Activated CD4-positive, alpha-beta T cell treated with anti-CD3 and anti-CD28 coated beads, Interleukin-2, Interleukin-6, amounts not matched to agents 100 ng/mL and 50 ng/mL, durations not matched to agents 16 hours and 8 hours (primary cell): ENCODE results near the gene PDLIM4.

ENCODE experiments used
- DNase-seq: peaks from one replicate; pipeline ENCODE4 v3.0.0-alpha.2; 2020

Gene PDLIM4

DNA sequence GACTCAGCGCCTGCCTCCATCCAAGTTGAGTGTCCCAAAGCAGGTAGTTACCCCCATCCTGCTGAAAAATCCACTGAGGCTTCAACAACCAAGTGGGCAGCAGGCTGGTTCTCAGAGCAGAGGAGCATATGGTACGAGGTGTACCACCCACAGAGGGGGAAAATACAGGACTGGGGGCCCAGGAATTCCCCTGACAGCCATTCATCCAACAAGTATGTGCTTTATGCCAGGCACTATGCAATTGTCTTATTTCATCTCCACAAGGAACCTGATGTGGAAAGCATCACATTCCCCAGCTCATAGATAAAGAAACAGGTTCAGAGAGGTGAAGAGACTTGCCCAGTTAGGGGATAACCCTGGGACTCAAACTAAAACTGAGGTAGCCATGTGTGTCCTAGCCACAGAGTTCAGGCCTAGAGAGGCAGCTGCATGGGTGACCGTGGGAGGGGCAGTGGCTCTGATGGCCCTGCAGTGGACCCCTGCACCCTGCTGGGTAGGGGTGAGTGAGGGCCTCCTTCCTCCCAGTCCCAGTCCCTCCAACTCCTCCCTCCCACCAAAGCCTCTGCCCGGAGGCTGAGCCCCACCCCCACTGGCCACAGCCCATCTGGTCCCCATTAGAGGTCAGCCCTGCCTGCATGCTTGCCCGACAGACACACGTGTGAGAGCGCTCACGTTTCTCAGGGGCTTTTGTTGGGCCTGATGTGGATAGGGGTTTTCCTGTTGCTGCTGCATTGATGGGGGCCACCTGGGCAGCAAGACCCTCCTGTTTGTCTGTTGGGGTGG is 11.5 kb downstream of the PDLIM4 start:
- no peak for DNase-seq

DNA sequence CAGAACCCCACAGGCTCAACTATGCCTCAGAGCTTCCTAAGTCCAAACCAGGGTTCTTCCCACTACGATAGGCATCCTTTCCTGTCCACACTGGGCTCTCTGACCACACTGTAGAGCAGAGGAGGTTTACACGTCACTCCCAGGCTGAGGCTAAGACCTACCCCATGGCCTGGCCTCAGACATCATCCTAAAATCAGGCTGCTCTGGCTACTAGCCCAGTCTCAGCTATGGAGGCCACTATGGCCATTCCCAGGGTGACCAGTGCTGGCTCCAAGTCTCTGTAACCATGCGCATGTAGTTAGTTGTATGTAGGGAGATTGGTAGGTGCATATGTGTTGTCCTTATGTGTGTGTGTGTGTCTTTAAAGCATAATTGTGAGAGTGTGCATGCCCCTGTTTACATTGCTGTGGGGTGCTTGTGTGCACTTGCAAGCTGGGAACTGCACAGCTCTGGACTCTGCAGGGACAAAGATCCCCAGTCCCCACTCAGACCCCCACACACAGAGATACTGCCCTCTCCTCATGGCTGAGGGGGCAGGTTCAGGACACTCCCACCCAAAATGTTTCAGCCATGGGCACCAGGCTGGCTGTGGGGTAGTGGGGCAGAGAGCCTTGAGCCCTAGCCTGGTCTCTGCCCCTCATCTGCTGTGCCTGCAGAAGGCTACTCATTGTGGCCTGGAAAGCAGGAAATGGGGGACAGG is 12.3 kb downstream of the PDLIM4 start:
- DNase-seq: no peak

DNA sequence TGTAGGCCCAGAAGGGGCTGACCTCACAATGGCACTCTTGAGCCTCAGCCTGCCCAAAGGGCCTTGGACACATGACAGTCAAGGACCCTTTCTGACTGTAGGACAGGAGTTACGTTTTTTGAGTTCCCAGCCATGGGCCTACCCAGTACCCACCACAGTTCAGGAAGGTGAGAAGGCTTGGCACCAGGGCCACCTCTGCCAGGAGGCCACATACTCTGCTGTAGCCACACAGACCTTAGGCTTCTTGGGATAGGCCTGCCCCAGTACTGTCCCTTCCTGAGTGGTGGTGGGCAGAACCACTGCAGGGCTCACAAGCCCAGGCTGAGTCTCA is 12.8 kb downstream of the PDLIM4 start:
- no peak for DNase-seq

DNA sequence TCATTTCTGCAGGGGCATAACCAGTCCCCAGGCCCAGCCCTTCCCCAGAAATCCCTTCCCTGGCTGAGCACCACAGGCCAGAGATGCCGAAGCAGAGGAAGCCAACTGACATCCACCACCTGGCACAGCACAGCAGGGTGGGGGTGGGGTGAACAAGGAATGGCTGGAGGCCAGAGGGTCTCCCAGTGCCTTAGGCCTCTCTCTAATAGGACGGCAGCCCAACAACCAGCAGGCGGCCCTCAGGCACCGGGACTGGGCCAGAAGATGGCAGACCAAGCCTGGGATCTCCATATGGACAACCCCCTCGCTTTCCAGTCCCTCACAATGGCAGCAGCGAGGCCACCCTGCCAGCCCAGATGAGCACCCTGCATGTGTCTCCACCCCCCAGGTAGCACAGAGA is 13.2 kb downstream of the PDLIM4 start:
- no peak for DNase-seq

DNA sequence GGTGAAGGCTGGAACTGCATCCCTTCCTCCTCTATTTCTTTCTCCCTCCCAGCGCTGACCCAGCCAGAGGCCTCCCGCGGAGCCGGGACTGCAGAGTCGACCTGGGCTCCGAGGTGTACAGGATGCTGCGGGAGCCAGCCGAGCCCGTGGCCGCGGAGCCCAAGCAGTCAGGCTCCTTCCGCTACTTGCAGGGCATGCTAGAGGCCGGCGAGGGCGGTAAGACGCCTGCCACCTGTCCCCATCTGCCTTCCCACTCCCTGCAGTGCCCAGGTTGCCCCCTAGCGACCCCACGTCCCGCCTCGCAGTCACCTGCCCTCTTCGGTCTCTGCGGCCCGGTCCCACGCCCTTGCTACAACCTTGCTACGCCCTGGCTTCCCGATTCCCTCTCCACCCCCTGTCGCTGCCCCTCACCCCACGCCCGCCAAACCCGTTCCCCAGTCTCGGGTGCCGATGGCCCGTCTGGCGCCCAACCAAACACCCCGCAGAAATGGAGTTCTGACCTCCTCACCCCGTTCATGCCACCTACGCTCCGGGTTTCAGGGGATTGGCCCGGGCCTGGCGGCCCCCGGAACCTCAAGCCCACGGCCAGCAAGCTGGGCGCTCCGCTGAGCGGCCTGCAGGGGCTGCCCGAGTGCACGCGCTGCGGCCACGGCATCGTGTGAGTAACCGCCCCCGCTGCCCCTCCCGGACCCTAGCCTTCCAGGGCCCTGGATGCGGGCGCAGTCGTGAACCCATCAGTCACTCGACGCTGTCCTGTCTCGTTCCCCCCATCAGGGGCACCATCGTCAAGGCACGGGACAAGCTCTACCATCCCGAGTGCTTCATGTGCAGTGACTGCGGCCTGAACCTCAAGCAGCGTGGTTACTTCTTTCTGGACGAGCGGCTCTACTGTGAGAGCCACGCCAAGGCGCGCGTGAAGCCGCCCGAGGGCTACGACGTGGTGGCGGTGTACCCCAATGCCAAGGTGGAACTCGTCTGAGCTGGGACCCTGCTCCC is 14.1 kb downstream of the PDLIM4 start:
- DNase-seq: peak; percentile 15

DNA sequence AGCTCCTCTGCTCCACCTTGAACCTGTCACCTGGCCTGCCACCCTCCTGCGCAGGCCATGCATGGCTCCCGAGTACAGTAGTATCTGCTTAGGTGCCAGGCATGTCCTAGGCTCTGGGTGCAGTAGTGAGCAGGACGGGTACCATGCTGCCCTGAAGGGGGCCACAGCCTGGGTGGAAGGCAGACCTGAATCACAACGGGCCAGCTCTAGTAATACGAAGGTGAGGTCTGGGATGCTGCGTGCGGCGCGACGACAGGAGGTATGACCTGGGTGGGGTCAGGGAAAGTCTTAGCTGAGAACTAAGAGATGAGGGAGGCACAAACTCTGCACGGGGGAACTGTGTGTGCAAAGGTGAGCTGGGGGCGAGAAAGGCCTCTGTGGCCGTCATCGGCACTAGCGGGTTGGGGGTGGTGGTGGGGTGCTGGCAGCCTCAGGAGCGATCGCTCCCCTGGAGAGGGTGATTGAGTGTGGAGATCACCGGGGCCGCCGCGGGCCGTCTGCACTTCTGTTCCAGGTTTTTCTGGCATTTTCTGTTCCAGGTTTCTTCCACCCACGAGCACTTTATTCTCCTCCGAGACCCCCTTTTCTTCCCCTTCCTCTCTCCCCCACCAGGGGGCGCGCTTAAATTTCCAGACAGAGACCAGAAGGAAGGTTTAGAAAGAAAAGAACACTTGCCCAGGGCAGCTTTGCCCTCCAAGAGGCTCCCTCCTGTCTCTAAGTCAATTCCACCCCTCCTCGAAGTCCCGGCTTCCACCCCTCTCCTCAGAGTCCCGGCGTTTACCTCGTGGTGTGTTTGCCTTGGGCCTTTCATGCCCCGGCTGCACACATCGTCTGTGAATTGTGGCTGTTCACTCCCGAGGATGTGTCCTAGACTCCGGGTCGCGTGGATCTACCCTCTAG is 15.1 kb downstream of the PDLIM4 start:
- DNase-seq: peak; percentile 76

DNA sequence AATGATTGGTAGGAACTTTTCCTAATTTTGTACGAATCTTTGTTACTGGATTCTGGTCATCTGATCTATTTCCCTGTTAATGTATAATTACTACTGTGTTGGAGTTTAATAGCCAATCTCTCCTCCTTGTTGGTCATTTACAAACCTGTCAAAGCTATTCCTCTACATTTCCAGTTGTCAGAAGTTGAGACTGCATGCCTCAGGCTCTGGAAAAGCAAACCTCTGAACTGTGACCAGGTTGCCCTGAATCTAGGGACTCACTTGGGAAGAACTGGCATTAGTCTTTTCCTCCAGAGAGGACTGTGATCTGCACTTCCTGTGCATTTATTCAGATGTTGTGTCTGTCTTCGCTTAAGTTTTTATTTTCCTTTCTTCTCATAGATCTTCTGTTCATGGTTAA is 16.1 kb downstream of the PDLIM4 start:
- DNase-seq: no peak

DNA sequence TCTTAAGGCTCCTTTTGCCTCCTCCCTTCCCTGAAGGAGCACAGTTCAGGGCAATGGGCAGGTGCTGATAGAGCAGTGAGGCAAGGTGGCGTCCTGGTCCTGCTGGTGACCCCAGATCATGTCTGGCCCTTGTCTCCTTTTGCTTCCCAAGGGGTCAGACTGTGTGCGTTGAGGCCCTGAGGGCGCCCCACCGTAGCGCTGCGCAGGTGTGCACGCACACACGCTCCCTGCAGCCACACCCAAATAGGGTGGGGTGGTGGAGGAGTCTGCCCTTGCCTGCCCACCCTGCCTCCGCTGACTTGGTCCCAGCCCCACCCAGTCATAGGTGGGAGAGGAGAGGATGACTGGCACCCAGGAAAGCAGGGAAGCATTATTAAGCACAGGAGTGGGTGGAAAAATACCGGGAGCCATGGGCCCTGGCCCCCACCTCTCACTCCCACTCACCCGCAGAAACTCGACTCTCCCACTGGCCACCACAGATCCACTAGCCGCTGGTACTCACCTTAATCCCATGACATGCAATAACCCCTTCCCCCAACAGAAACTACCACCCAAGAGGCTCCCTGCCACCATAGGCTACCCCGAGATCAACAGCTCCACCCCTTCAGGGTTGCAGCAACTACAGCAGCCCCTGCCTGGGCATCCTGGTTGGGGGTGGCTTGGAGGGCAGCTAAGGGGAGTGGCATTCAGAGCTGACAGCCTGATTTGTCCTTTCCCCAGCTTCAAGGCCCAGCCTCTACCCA is 16.7 kb downstream of the PDLIM4 start:
- DNase-seq: no peak

DNA sequence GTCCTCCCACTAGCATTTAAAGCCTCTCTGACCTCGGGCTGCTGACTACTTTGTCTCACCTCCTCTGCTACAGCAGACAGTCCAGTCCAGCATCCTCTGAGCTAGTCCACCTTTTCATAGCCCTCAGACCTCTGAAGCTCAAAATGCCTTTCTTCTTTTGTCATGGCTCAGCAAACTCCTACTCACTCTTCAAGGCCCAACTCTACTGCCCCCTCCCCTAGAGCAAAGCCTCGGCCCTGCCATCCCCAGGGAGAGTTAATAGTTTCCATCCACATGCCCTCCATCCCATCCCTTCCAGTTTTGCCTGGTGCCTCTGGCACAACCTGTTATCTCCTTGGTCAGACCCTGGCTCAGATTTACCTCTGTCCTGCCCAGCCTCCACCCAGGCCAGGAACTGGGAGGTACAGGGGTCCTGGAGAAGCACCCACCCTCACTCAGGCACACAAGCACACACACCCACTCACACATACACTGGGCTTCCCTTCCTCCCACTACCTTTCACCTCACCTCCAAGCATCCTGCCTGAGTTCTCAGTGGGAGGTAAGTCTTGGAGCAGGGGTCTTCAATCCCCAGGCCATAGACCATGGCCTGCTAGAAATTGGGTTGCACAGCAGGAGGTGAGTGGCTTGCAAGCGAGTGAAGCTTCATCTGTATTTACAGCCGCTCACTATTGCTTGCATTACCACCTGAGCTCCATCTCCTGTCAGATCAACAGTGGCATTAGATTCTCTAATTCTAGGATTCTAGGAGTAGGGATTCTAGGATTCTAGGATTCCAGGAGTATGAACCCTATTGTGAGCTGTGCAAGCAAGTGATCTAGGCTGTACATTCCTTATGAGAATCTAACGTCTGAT is 18.1 kb downstream of the PDLIM4 start:
- DNase-seq: no peak

DNA sequence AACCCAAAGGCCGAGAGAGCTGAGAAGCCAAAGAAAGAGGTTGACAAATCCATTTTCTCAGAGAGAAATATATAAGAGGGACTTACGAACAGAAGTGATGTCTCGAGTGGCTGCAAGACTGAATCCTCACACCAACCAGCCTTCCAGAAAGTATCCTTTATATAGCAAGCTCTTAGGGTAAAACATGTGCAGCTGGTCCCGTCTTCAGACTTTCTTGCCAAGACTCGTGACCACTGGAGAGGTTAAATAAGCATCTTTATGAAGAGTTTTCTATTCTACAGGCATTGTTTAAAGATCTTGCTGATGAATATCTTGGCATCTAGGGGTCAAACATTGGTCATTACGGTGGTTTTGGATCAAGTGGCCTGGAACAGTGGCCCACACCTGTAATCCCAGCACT is 19.8 kb downstream of the PDLIM4 start:
- DNase-seq: no peak

DNA sequence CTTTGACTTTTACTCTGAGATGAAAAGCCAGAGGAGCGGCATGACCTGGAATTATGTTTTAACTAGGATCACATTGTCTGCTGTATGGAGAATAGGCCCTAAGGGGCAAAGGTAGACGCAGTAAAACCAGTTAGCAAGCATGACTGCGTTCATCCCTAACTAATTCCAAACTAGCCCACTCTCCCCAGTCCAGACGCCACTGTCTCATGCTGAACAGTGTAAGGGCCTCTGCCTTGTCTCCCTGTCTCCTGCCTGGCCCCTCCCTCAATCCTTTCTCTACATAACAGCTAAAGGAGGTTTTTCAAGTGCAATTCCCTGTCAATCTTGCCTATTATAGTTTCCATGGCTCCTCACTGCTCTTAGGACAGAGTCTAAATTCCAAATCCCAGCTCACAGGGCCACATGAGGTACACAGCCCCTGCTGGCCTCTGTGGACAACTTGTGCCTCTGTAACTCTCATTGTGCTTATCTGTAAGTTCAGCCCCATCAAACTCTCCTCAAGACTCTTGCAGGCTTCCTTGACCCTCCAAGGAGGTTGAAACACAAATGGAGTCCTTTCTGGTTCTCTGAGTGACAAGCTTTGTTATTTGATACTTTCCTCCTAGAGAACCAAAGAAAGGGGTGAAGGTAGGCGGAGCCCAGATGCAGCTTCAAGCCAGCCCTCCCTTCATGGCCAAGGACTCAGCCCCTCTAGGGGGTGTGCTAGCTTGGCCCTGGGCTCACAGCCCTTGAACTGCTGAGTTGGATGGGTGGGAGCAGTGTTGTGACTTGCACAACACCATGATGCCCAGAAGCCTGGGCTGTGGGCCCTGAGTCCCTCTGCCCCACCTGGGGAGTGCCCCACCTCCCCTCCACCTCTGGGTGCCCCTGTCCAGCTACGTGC is 20.7 kb downstream of the PDLIM4 start:
- DNase-seq: no peak

DNA sequence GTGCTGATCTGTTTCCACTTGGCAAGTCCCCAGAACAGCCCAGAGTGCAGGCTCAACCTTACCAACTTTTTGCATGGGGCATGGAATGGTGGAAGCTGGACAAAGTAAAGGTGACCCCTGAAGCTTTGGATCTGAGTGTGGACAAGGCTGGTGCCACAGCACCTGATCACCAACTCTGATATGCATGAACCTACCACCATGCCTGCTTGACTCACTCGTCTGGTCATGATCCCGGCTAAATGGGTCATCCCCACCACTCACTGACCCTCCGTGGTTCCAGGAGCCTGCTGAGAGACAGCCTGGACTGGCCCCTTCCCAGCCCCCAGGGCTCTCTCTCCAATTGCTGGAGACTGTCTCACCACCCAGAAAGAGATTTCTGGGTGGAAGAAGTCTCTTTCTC is 22.3 kb downstream of the PDLIM4 start:
- DNase-seq: no peak

DNA sequence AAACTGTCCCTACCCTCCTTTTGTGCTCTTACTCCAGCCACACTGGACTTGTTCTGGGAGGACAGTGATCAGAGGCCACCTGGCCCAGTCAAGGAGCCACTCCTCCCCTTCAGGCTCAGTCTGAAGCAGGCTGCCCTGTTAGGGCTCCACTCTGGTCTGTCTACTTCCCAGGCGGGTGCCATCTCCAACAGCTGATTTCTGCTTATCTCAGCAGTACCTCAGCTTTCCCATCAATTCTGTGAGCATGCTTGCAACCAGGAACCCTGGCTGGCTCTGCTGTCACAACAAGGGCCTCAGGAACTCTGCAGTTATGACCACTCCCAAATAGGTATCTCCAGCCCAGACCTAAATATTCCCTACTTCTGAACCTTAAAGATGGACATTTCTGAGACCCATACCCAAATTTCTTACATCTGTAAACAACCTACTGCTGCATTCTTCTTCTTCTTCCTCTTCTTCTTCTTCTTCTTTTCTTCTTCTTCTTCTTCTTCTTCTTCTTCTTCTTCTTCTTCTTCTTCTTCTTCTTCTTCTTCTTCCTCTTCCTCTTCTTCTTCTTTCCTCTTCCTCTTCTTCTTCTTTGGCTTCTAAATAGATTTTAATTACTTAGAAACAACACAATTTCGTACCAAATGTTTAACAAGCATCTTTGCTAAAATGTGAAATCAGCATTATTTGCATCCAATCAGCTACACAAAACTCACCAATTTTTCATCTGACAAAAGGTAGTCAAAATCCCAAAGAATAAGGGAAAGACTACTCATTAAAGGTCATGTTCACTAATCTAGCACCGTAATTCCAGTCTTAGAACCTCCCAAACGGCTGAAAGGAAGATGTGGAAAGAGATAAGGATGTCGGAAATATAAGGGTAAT is 23.1 kb downstream of the PDLIM4 start:
- DNase-seq: no peak

DNA sequence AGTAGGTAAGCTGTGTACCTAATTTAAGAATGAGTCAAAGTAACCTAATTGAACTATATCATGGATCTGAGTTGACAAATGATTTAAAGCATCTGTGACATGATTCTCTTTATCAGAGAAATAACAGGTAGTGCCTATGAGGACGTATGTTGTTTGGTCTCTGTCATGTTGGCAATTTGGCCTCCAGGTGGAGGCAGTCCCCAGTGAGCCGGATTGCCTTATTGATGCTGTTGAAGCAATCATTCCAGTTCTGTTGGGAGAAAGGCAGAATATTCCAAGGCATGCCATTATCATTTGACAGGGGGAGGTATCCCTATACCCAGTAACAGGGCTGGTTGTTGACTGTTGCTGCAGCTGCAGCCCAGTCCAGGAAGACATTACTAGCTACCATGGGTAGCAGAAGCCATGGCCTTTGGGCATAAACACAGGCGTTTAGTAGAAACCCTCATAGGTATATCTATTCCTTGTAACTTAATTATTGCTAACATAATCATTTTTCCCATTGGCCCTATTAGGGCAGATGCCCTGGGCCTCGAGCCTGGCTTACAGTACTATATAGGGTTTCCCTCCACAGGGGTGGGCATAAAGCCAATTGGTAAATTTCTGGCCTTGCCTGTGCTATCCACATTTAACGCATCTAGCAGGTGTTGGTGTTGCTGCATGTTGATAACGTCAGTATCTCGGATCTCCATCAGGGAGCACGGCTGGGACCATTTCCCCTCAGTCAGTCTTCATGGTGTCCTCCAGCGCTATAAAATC is 24.5 kb downstream of the PDLIM4 start:
- DNase-seq: no peak

DNA sequence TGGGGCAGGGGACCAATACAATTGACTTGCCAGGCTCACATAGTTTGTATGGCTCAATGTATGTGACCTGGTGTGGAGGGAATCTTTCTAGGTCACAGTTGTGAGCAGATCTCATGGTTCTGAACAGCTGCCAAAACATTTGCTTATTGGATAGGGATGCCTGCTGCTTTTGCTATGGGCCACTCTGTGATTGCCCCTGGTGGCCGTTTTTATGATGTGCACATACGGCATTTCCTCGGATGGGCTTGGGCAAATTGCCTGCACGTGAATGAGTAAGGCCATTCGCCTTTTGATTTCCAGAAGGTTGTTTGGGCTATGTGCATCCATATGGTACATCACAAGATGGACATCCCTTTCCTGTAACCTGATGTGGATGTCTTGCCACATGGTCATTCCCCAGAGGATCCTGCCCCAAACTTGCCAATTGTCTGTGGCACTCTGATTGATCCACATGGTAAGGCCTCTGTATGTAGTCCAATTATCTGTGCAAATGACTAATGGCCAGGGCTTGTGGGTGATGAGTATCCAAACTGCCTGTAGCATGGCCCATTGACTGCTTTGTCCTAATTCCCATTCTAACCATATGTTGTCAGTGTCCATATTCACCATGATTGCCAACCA is 26.0 kb downstream of the PDLIM4 start:
- no peak for DNase-seq

DNA sequence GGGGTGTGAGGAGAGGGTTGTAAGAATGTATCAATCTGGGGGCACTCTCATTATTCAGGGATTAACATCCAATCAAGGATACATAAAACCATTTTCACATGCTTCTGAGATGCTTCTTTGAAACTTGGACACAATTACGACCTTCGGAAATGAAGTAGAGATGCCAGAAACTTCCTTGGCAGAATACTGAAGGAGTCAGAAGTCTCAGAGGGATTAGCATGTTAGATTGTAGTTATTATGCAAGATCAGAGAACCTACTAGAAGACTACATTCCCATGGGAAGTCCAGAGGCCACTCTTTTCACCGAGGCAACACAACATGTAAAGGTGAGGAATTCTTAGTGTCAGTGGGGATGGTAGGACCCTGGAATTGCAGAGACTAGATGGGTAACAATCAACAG is 31.6 kb downstream of the PDLIM4 start:
- DNase-seq: no peak

DNA sequence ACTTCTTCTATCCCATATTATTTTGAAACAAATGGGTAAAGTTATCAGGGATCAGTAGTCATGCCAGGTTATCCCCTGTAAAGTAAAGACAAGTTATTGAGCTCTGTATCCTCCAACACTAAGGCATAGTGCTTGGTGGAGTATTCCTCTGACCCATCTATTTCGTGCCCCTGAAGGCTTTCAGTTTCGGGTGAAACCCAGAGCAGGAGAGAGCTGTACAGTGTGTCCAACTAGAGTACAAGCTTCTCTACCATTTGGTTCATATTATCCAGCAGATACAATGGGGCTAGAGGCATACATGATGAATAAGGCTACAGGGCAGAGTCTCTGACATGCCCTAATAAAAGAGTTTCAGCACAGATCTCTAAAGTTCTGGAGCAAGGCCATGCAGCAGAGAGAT is 33.5 kb downstream of the PDLIM4 start:
- no peak for DNase-seq
